Measurements from ENCODE around the gene PHLDB1.

The PHLDB1 gene

DNA sequence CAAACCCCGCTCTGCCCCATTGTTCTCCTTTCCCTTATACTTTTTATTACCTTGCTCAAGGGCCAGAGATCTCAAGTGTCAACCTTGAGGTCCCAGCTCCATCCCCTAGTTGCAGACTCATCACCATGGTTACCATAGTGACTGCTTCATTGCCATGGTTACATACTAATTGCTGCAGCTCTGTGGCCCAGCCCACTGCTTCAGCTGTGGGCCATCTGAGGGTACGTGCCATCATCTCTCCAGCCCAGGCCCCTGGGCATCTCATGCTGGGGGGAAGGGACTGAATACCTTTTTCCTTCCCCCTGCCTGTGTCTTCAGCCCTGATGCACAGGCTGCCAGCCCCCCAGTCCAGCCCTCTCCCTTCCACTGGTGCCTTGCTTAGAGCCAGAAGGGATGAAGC is 49.8 kb downstream of the PHLDB1 start:
- no peak for TF ChIP-seq TARDBP (IDR thresholded peaks at IDR 0.05)
- no peak for TF ChIP-seq SP1 (IDR thresholded peaks at IDR 0.05)
- no peak for TF ChIP-seq BHLHE40 (IDR thresholded peaks at IDR 0.05; ENCODE audit: borderline replicate concordance)
- TF ChIP-seq ZNF384 (IDR thresholded peaks at IDR 0.05), result no peak
- TF ChIP-seq FOXA1 (IDR thresholded peaks at IDR 0.05), result no peak
- TF ChIP-seq ELF4 (IDR thresholded peaks at IDR 0.05), result no peak
- TF ChIP-seq L3MBTL2 (conservative IDR thresholded peaks at IDR 0.05), result no peak
- TF ChIP-seq SUZ12 (IDR thresholded peaks at IDR 0.05), result no peak
- no peak for TF ChIP-seq CTBP1 (IDR thresholded peaks at IDR 0.05; ENCODE audit: borderline replicate concordance)
- DNase-seq (ENCODE audit: extremely low spot score), result no peak
- ChIA-PET POLR2A (no interaction called here), CTCF (no interaction called here)

- POLR2A ChIA-PET, result interaction anchor here (0.8 to 1.2 kb wide), 2 partner anchors 49 to 51 kb away, joined by 3 to 5 read pairs; partner anchors contain the start of gene PHLDB1
- CTCF ChIA-PET, result interaction anchor here (0.6 to 2.9 kb wide), 3 partner anchors 36 to 392 kb away, joined by 3 to 15 read pairs (median 5); no protein-coding TSS in a partner anchor
- no peak for DNase-seq (ENCODE audit: extremely low spot score)
- TF ChIP-seq CTBP1 (IDR thresholded peaks at IDR 0.05; ENCODE audit: borderline replicate concordance) (no peak), FOXM1 (IDR thresholded peaks at IDR 0.05; ENCODE audit: borderline replicate concordance) (no peak), ARNT (IDR thresholded peaks at IDR 0.05) (no peak), ZNF384 (IDR thresholded peaks at IDR 0.05) (no peak), FOXA1 (IDR thresholded peaks at IDR 0.05) (no peak), L3MBTL2 (conservative IDR thresholded peaks at IDR 0.05) (no peak), LEF1 (IDR thresholded peaks at IDR 0.05; ENCODE audit: borderline replicate concordance) (no peak), ELF4 (IDR thresholded peaks at IDR 0.05) (no peak), FOXK2 (IDR thresholded peaks at IDR 0.05) (no peak), SP1 (IDR thresholded peaks at IDR 0.05) (no peak), HDGF (IDR thresholded peaks at IDR 0.05; ENCODE audit: borderline replicate concordance) (no peak), TARDBP (IDR thresholded peaks at IDR 0.05) (no peak), BHLHE40 (IDR thresholded peaks at IDR 0.05; ENCODE audit: borderline replicate concordance) (no peak), NFRKB (IDR thresholded peaks at IDR 0.05) (no peak), SUZ12 (IDR thresholded peaks at IDR 0.05) (no peak)
- TF ChIP-seq, protein P1, sequence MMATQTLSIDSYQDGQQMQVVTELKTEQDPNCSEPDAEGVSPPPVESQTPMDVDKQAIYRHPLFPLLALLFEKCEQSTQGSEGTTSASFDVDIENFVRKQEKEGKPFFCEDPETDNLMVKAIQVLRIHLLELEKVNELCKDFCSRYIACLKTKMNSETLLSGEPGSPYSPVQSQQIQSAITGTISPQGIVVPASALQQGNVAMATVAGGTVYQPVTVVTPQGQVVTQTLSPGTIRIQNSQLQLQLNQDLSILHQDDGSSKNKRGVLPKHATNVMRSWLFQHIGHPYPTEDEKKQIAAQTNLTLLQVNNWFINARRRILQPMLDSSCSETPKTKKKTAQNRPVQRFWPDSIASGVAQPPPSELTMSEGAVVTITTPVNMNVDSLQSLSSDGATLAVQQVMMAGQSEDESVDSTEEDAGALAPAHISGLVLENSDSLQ (IDR thresholded peaks at IDR 0.05), result no peak
Observed at GRCh38 chr11:118657709-118658428, 50.5 kb downstream of the PHLDB1 start.

GRCh38 chr11:118658429-118659313 is 51.3 kb downstream of the PHLDB1 start:
- POLR2A ChIA-PET, result interaction anchor here (0.6 to 1.5 kb wide), 4 partner anchors 23 to 52 kb away, joined by 3 to 5 read pairs (median 4); partner anchors contain the start of gene PHLDB1
- DNase-seq (ENCODE audit: extremely low spot score), result peak; percentile 36
- CTCF ChIA-PET, result interaction anchor here (0.6 to 2.9 kb wide), 7 partner anchors 8 to 392 kb away, joined by 3 to 15 read pairs (median 4); partner anchors contain the start of gene TREH
- TF ChIP-seq HDGF (IDR thresholded peaks at IDR 0.05; ENCODE audit: borderline replicate concordance) (no peak), TARDBP (IDR thresholded peaks at IDR 0.05) (no peak), ZNF384 (IDR thresholded peaks at IDR 0.05) (no peak), SUZ12 (IDR thresholded peaks at IDR 0.05) (no peak), SP1 (IDR thresholded peaks at IDR 0.05) (no peak), L3MBTL2 (conservative IDR thresholded peaks at IDR 0.05) (no peak), ELF4 (IDR thresholded peaks at IDR 0.05) (no peak)

GRCh38 chr11:118659314-118659952 is 52.0 kb downstream of the PHLDB1 start:
- peak; percentile 97 for DNase-seq (ENCODE audit: extremely low spot score)
- ChIA-PET CTCF (interaction anchor here (0.6 to 2.9 kb wide), 6 partner anchors 8 to 64 kb away, joined by 3 to 15 read pairs (median 4); partner anchors contain the start of gene TREH), POLR2A (interaction anchor here (0.6 to 1.5 kb wide), 3 partner anchors 24 to 52 kb away, joined by 3 to 4 read pairs (median 3); partner anchors contain the start of gene PHLDB1)
- TF ChIP-seq NFRKB (IDR thresholded peaks at IDR 0.05) (no peak), L3MBTL2 (conservative IDR thresholded peaks at IDR 0.05) (no peak), LEF1 (IDR thresholded peaks at IDR 0.05; ENCODE audit: borderline replicate concordance) (no peak)
- TF ChIP-seq, protein P1 (IDR thresholded peaks at IDR 0.05), result no peak

DNA sequence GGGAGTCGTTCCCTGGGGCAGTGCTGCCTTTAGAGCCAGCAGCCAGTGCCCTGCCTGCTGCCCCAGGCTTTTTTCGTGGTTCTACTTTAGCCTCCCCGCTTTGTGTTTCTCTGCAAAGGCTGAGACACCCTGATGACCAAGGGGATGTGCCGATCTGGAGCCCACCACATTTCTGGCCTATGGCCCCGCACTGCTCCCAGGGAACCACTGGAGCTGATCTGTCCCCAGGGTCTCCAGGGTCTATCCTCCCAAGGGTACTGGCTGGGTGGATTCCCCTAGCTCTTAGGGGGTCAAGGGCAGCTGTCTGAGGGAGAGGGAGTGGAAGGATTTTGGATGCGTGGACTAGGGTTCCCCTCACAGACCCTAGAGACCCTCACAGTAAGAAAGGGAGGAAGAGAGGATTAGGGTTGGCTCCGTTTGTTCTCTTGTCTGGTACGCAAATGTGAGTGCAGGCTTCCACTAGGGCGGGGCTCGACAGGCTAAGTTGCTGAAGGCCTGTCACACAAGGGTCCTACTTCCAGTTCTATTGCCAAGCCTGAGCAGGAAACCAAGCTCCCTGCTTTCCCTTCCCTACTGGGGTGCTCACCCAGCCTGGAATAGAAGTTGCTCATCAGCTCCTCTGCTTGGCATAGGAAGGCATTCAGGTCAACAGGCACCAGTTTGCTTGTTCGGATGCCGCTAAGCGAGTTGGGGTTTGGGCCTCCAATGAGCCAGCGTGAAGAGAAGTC is 52.7 kb downstream of the PHLDB1 start:
- POLR2A ChIA-PET, result interaction anchor here (1.5 kb wide), 1 partner anchor 40 kb away, joined by 4 read pairs; no protein-coding TSS in a partner anchor
- no peak for DNase-seq (ENCODE audit: extremely low spot score)
- TF ChIP-seq HDGF (IDR thresholded peaks at IDR 0.05; ENCODE audit: borderline replicate concordance), result no peak
- no peak for TF ChIP-seq TARDBP (IDR thresholded peaks at IDR 0.05)
- TF ChIP-seq, protein P1 (IDR thresholded peaks at IDR 0.05), result no peak
- TF ChIP-seq L3MBTL2 (conservative IDR thresholded peaks at IDR 0.05), result no peak
- no peak for TF ChIP-seq SP1 (IDR thresholded peaks at IDR 0.05)
- no peak for TF ChIP-seq ELF4 (IDR thresholded peaks at IDR 0.05)
- TF ChIP-seq FOXK2 (IDR thresholded peaks at IDR 0.05), result no peak
- no peak for TF ChIP-seq BHLHE40 (IDR thresholded peaks at IDR 0.05; ENCODE audit: borderline replicate concordance)
- no peak for TF ChIP-seq SUZ12 (IDR thresholded peaks at IDR 0.05)
- TF ChIP-seq NFRKB (IDR thresholded peaks at IDR 0.05), result no peak
- no peak for TF ChIP-seq FOXA1 (IDR thresholded peaks at IDR 0.05)
- no peak for TF ChIP-seq ARNT (IDR thresholded peaks at IDR 0.05)
- CTCF ChIA-PET, result interaction anchor here (0.7 to 2.9 kb wide), 6 partner anchors 9 to 65 kb away, joined by 3 to 15 read pairs (median 4); no protein-coding TSS in a partner anchor
